Measurements from ENCODE around the gene ATXN1. TPM values are rescaled to one million over a fixed set of nuclear protein-coding genes. Genes with fewer than 3 reads are reported as not detected.

Gene ATXN1
- total and polyA plus RNA-seq, 2 experiments from 2014 or later = 4.8 to 9.1 TPM

GRCh38 chr6:16274885-16275589 is 486.2 kb downstream of the ATXN1 start:
- Histone ChIP-seq H3K9me2 (ENCODE audit: insufficient read depth) (0 out of 2 replicates have a peak, but pooled peaks cover 6% of the 10 kb centered on the region), H3F3A (replicated peaks; ENCODE audit: low read depth) (no peaks in the 10 kb centered on the region), H3K4me3 (no peak overlapping the region), H3K27me3 (ENCODE audit: insufficient read depth) (no peaks in the 10 kb centered on the region), H3K4me2 (no peak overlapping the region), H4K20me1 (replicated peaks; ENCODE audit: insufficient read depth) (no peaks in the 10 kb centered on the region), H3K4me1 (ENCODE audit: insufficient read depth) (0 out of 2 replicates have a peak, but pooled peaks cover 6% of the 10 kb centered on the region), H3K36me3 (ENCODE audit: insufficient read depth) (no peaks in the 10 kb centered on the region), H3K79me2 (replicated peaks; ENCODE audit: insufficient read depth) (no peaks in the 10 kb centered on the region), H3K27ac (ENCODE audit: low read depth) (no peak overlapping the region), H2AFZ (no peak overlapping the region)
- H3K27me3 Mint-ChIP-seq (ENCODE audit: insufficient read depth, low read depth, poor library complexity) = peaks cover 11% of the 10 kb centered on the region
- H3K9me3 Mint-ChIP-seq = no peaks in the 10 kb centered on the region
- no peak overlapping the region for H3K4me3 Mint-ChIP-seq
- H3K27ac Mint-ChIP-seq = no peak overlapping the region
- TF ChIP-seq ZNF114 (CRISPR knock-in tag; IDR thresholded peaks at IDR 0.05) (no peak), EZH2 (IDR thresholded peaks at IDR 0.05; ENCODE audit: low read depth, unreplicated experiment) (no peak), CTCF (conservative IDR thresholded peaks at IDR 0.05; ENCODE audit: low read depth in 2 of 2) (no peak), JUNB (IDR thresholded peaks at IDR 0.05; ENCODE audit: unreplicated experiment) (no peak), EZH2phosphoT487 (IDR thresholded peaks at IDR 0.05; ENCODE audit: unreplicated experiment) (no peak), ETS1 (IDR thresholded peaks at IDR 0.05) (no peak), NANOG (IDR thresholded peaks at IDR 0.05; ENCODE audit: borderline replicate concordance) (no peak), POLR2AphosphoS5 (IDR thresholded peaks at IDR 0.05; ENCODE audit: low read depth) (no peak), ZNF462 (CRISPR knock-in tag; IDR thresholded peaks at IDR 0.05) (no peak), REST (IDR thresholded peaks at IDR 0.05; ENCODE audit: unreplicated experiment) (no peak), ZNF331 (CRISPR knock-in tag; IDR thresholded peaks at IDR 0.05; ENCODE audit: low read depth) (no peak)
- H3K4me1 Mint-ChIP-seq = peaks cover 8% of the 10 kb centered on the region
- DNase-seq (ENCODE audit: low spot score) = no peak
- no peak for ATAC-seq
- H3K36me3 Mint-ChIP-seq (ENCODE audit: low read depth) = no peaks in the 10 kb centered on the region

Data from GM23338 (cell line).